SK-N-SH treated with all-trans-retinoic acid at 6 μM for 48 hours (cell line): Measurements from ENCODE around the gene PLA2R1.
A peak's percentile ranks its signal among the peaks of the same experiment; 100 is the strongest.

Source experiments
- ATAC-seq: fragments of 200-7000 bp; cut with Tn5 transposase; 3 replicates; pipeline ENCODE4 v1.9.1; 2020; ENCODE audit warnings: mild to moderate bottlenecking, moderate library complexity
- ARNTL ChIP-seq: fragments of 450-650 bp; formaldehyde crosslinking; IDR thresholded peaks from 2 replicates; pipeline ENCODE4 v1.5.0; 2020; ENCODE audit warnings: low read depth, mild to moderate bottlenecking, moderate library complexity, borderline replicate concordance
- BACH2 ChIP-seq: fragments of 250-450 bp; sonication (Bioruptor Pico); IDR thresholded peaks from 2 replicates; pipeline ENCODE4 v1.9.0; 2021; ENCODE audit warnings: mild to moderate bottlenecking, borderline replicate concordance
- CREB5 ChIP-seq: fragments of 250-450 bp; sonication (Bioruptor Pico); IDR thresholded peaks from 2 replicates; pipeline ENCODE4 v1.5.1; 2020; ENCODE audit warnings: low read depth, mild to moderate bottlenecking, moderate library complexity
- CSDC2 ChIP-seq: fragments of 250-450 bp; sonication (Bioruptor Pico); IDR thresholded peaks from 2 replicates; pipeline ENCODE4 v1.5.0; 2020; ENCODE audit warnings: mild to moderate bottlenecking, moderate library complexity
- CSRNP3 ChIP-seq: fragments of 250-450 bp; sonication (Bioruptor Pico); IDR thresholded peaks from 2 replicates; pipeline ENCODE4 v1.5.1; 2021; ENCODE audit warnings: mild to moderate bottlenecking, moderate library complexity
- ESRRG ChIP-seq: fragments of 250-450 bp; sonication (Bioruptor Pico); IDR thresholded peaks from 2 replicates; pipeline ENCODE4 v1.6.1; 2021; ENCODE audit warnings: mild to moderate bottlenecking
- GLIS3 ChIP-seq: fragments of 250-450 bp; sonication (Bioruptor Pico); IDR thresholded peaks from 2 replicates; pipeline ENCODE4 v1.5.0; 2020; ENCODE audit warnings: mild to moderate bottlenecking, moderate library complexity
- ISL1 ChIP-seq: fragments of 250-450 bp; sonication (Bioruptor Pico); IDR thresholded peaks from 2 replicates; pipeline ENCODE4 v2.1.2; 2022; ENCODE audit warnings: mild to moderate bottlenecking, moderate library complexity
- PATZ1 ChIP-seq: fragments of 250-450 bp; sonication (Bioruptor Pico); IDR thresholded peaks from 2 replicates; pipeline ENCODE4 v1.8.0; 2020; ENCODE audit warnings: mild to moderate bottlenecking, moderate library complexity, borderline replicate concordance
- POU6F1 ChIP-seq: fragments of 250-450 bp; sonication (Bioruptor Pico); IDR thresholded peaks from 2 replicates; pipeline ENCODE4 v1.8.0; 2021; ENCODE audit warnings: low read depth, mild to moderate bottlenecking, moderate library complexity, borderline replicate concordance
- PPARA ChIP-seq: fragments of 250-450 bp; sonication (Bioruptor Pico); IDR thresholded peaks from 2 replicates; pipeline ENCODE4 v1.5.0; 2020; ENCODE audit warnings: mild to moderate bottlenecking, borderline replicate concordance
- RARB ChIP-seq: fragments of 250-450 bp; sonication (Bioruptor Pico); IDR thresholded peaks from 2 replicates; pipeline ENCODE4 v1.8.0; 2021; ENCODE audit warnings: mild to moderate bottlenecking, moderate library complexity
- SNAI2 ChIP-seq: fragments of 250-450 bp; sonication (Bioruptor Pico); IDR thresholded peaks from 2 replicates; pipeline ENCODE4 v1.5.0; 2020; ENCODE audit warnings: mild to moderate bottlenecking, moderate library complexity
- TOX ChIP-seq: fragments of 250-450 bp; sonication (Bioruptor Pico); IDR thresholded peaks from 2 replicates; pipeline ENCODE4 v1.8.0; 2021; ENCODE audit warnings: mild to moderate bottlenecking, moderate library complexity, borderline replicate concordance
- TSHZ2 ChIP-seq: fragments of 250-450 bp; sonication (Bioruptor Pico); IDR thresholded peaks from 2 replicates; pipeline ENCODE4 v1.5.0; 2020; ENCODE audit warnings: mild to moderate bottlenecking, moderate library complexity
- ZFP3 ChIP-seq: fragments of 250-450 bp; sonication (Bioruptor Pico); IDR thresholded peaks from 2 replicates; pipeline ENCODE4 v1.5.0; 2020; ENCODE audit warnings: mild to moderate bottlenecking, moderate library complexity
- ZFP30 ChIP-seq: fragments of 450-650 bp; formaldehyde crosslinking; IDR thresholded peaks from 2 replicates; pipeline ENCODE4 v1.5.0; 2022; ENCODE audit warnings: mild to moderate bottlenecking, moderate library complexity
- ZNF565 ChIP-seq: fragments of 450-650 bp; formaldehyde crosslinking; conservative IDR thresholded peaks from 2 replicates; pipeline ENCODE4 v1.5.0; 2020; ENCODE audit warnings: low read depth, mild to moderate bottlenecking, moderate library complexity
- ZNF70 ChIP-seq: fragments of 450-650 bp; formaldehyde crosslinking; IDR thresholded peaks from 2 replicates; pipeline ENCODE4 v1.5.0; 2020; ENCODE audit warnings: mild to moderate bottlenecking, moderate library complexity
- ZNF8 ChIP-seq: fragments of 450-650 bp; formaldehyde crosslinking; IDR thresholded peaks from 2 replicates; pipeline ENCODE4 v1.5.0; 2020; ENCODE audit warnings: mild to moderate bottlenecking, moderate library complexity

Gene PLA2R1

GRCh38 chr2:159941729-159942128 lies 120.7 kb downstream of the PLA2R1 start (continued):
- no peak for TF ChIP-seq ARNTL (CRISPR knock-in tag)

- peak; percentile 80 for ATAC-seq
- no peak for TF ChIP-seq CSRNP3 (CRISPR knock-in tag)
- no peak for TF ChIP-seq ZNF8 (CRISPR knock-in tag)
- TF ChIP-seq GLIS3, result no peak
- no peak for TF ChIP-seq ZNF70 (CRISPR knock-in tag)
- TF ChIP-seq, all 23 proteins: peak for 0
These were observed 122.5 kb downstream of the PLA2R1 start for GRCh38 chr2:159939946-159940345.

- ATAC-seq, result no peak
- no peak for TF ChIP-seq CSRNP3 (CRISPR knock-in tag)
- TF ChIP-seq PPARA (CRISPR knock-in tag), result no peak
- TF ChIP-seq PATZ1 (CRISPR knock-in tag), result no peak
- TF ChIP-seq ZFP30 (CRISPR knock-in tag), result no peak
- TF ChIP-seq ZNF565 (CRISPR knock-in tag), result no peak
- TF ChIP-seq ZNF8 (CRISPR knock-in tag), result no peak
- TF ChIP-seq ESRRG (CRISPR knock-in tag), result no peak
- TF ChIP-seq POU6F1, result no peak
- TF ChIP-seq TSHZ2 (CRISPR knock-in tag), result no peak
- TF ChIP-seq ISL1 (CRISPR knock-in tag), result no peak
- TF ChIP-seq BACH2 (CRISPR knock-in tag), result no peak
- no peak for TF ChIP-seq GLIS3
- no peak for TF ChIP-seq RARB (CRISPR knock-in tag)
- TF ChIP-seq CREB5 (CRISPR knock-in tag), result no peak
- no peak for TF ChIP-seq ZFP3 (CRISPR knock-in tag)
- no peak for TF ChIP-seq TOX (CRISPR knock-in tag)
- TF ChIP-seq CSDC2, result no peak
These were observed 124.0 kb downstream of the PLA2R1 start for GRCh38 chr2:159938395-159938794.

GRCh38 chr2:159936471-159936870 lies 125.9 kb downstream of the PLA2R1 start:
- no peak for TF ChIP-seq TSHZ2 (CRISPR knock-in tag)
- no peak for TF ChIP-seq SNAI2
- TF ChIP-seq GLIS3, result no peak
- no peak for TF ChIP-seq RARB (CRISPR knock-in tag)
- no peak for TF ChIP-seq CSRNP3 (CRISPR knock-in tag)
- no peak for TF ChIP-seq ZNF565 (CRISPR knock-in tag)
- no peak for TF ChIP-seq CSDC2
- TF ChIP-seq PPARA (CRISPR knock-in tag), result no peak
- TF ChIP-seq ZNF70 (CRISPR knock-in tag), result no peak
- no peak for ATAC-seq
